GM12878 (cell line): Measurements from ENCODE around the gene YDJC.

Experiments used
- BHLHE40 ChIP-seq, 2 experiments: fragments of 450-650 bp in 1 of 2; IDR thresholded peaks; 2 replicates each; pipeline ENCODE4 v1.6.1; 2011 to 2017; ENCODE audit warnings: low read depth in 2 of 2, borderline replicate concordance in 1 of 2, improper control_type of control experiment in 1 of 2, low read length in 1 of 2, mild to moderate bottlenecking in 1 of 2
- DPF2 ChIP-seq: fragments of 450-650 bp; IDR thresholded peaks from 2 replicates; pipeline ENCODE4 v1.6.1; 2017; ENCODE audit warnings: mild to moderate bottlenecking
- EGR1 ChIP-seq, 2 experiments: IDR thresholded peaks; 1 replicate in 1 of 2; 2 replicates in 1 of 2; pipeline ENCODE4 v1.6.1; 2011 to 2012; ENCODE audit warnings: low read depth in 2 of 2, low read length in 2 of 2, borderline replicate concordance in 1 of 2, mild to moderate bottlenecking in 1 of 2, moderate library complexity in 1 of 2
- EP300 ChIP-seq, 2 experiments: fragments of 150-350 bp in 1 of 2; IDR thresholded peaks; 2 replicates each; pipeline ENCODE4 v1.6.1; 2011 to 2012; ENCODE audit warnings: low read depth in 2 of 2, low read length in 2 of 2, borderline replicate concordance in 1 of 2, improper control_type of control experiment in 1 of 2, inconsistent platforms in 1 of 2; ENCODE audit not compliant: control insufficient read depth in 1 of 2
- EZH2 ChIP-seq: IDR thresholded peaks from 2 replicates; pipeline ENCODE4 v1.6.1; 2012; ENCODE audit warnings: low read depth, mild to moderate bottlenecking, control low read depth, inconsistent platforms, low read length, borderline replicate concordance; ENCODE audit not compliant: control insufficient read depth
- POLR2AphosphoS5 ChIP-seq: IDR thresholded peaks from 2 replicates; pipeline ENCODE4 v1.6.1; 2011; ENCODE audit warnings: mild to moderate bottlenecking, low read length, inconsistent platforms
- RAD21 ChIP-seq: IDR thresholded peaks from 2 replicates; pipeline ENCODE4 v1.6.1; 2011; ENCODE audit warnings: mild to moderate bottlenecking, low read depth, low read length, moderate library complexity; ENCODE audit not compliant: insufficient read depth
- YY1 ChIP-seq: IDR thresholded peaks from 2 replicates; pipeline ENCODE4 v1.6.1; 2011; ENCODE audit warnings: low read depth, mild to moderate bottlenecking, low read length
- TF ChIP-seq, protein P1 (sequence below): IDR thresholded peaks from 2 replicates; pipeline ENCODE4 v1.6.1; 2011; ENCODE audit warnings: low read depth, low read length, improper control_type of control experiment, borderline replicate concordance
- TF ChIP-seq, protein P2 (sequence below), 3 experiments: IDR thresholded peaks in 2 of 3; conservative IDR thresholded peaks in 1 of 3; 2 replicates each; pipeline ENCODE4 v1.5.1; 2011; ENCODE audit warnings: low read depth in 3 of 3, low read length in 3 of 3, mild to moderate bottlenecking in 3 of 3, control low read depth in 2 of 3, moderate library complexity in 2 of 3, inconsistent platforms in 1 of 3, mixed read lengths in 1 of 3; ENCODE audit not compliant: control insufficient read depth in 2 of 3, insufficient read depth in 1 of 3; ENCODE audit errors: extremely low read depth in 1 of 3
- TF ChIP-seq, protein P3 (sequence below): fragments of 450-650 bp; formaldehyde crosslinking; IDR thresholded peaks from 2 replicates; pipeline ENCODE4 v1.4.0; 2020; ENCODE audit warnings: mild to moderate bottlenecking, moderate library complexity

DNA sequence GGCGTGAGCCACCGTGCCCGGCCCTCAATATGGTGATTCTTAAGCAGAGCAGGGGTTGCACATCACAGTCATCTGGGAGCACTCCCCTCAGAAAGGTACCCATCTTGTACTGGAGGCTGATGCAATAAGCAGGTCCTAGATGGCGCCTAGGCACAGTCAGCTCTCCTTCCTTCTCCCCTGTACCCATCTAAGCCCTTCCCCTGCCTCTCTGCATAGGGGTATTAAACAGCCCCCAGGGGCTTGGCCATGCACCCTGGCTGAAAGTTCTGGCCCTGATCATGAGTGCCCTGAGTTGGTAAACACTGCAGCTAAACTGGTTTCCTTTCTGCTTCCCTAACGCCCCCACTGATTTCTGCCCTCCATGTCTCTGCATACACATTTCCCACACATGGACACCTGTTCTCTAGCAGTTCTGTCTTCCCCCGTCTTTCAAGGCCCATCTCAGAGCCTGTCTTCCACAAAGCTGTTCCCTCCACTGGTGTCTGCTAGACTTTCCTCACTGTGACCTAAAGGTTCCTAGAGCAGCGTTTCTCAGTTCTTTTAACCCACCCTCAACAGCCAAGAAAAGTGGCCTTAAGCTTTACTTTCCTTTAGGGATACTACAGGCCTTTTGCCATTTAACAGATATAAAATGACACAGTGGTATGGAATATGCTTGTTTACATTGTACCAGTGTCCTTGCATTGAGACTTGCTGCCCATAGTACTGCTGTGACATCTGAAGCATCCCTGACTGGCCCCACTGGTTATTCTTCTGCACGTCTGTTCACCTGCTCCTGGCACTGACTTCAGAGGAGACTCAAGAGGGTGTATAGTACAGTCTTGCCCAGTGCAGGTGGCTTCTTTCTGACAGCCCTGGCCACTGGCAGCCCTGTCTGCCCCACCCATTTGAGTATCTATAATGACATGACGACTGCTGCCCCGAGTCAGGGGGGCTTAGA, 46.8 kb downstream of the YDJC start:
- TF ChIP-seq, protein P1, sequence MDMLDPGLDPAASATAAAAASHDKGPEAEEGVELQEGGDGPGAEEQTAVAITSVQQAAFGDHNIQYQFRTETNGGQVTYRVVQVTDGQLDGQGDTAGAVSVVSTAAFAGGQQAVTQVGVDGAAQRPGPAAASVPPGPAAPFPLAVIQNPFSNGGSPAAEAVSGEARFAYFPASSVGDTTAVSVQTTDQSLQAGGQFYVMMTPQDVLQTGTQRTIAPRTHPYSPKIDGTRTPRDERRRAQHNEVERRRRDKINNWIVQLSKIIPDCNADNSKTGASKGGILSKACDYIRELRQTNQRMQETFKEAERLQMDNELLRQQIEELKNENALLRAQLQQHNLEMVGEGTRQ, result no peak
- TF ChIP-seq EGR1 (IDR thresholded peaks at IDR 0.05; ENCODE audit: borderline replicate concordance in 1 of 2, low read depth in 2 of 2, low read length in 2 of 2) (no peak), POLR2AphosphoS5 (no peak), RAD21 (no peak), DPF2 (no peak), BHLHE40 (IDR thresholded peaks at IDR 0.05; ENCODE audit: borderline replicate concordance in 1 of 2, low read depth in 2 of 2, low read length in 1 of 2) (no peak), YY1 (no peak), EZH2 (no peak), EP300 (IDR thresholded peaks at IDR 0.05; ENCODE audit: borderline replicate concordance in 1 of 2, control insufficient read depth in 1 of 2, low read depth in 2 of 2, low read length in 2 of 2) (no peak)
- TF ChIP-seq, protein P2, sequence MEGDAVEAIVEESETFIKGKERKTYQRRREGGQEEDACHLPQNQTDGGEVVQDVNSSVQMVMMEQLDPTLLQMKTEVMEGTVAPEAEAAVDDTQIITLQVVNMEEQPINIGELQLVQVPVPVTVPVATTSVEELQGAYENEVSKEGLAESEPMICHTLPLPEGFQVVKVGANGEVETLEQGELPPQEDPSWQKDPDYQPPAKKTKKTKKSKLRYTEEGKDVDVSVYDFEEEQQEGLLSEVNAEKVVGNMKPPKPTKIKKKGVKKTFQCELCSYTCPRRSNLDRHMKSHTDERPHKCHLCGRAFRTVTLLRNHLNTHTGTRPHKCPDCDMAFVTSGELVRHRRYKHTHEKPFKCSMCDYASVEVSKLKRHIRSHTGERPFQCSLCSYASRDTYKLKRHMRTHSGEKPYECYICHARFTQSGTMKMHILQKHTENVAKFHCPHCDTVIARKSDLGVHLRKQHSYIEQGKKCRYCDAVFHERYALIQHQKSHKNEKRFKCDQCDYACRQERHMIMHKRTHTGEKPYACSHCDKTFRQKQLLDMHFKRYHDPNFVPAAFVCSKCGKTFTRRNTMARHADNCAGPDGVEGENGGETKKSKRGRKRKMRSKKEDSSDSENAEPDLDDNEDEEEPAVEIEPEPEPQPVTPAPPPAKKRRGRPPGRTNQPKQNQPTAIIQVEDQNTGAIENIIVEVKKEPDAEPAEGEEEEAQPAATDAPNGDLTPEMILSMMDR (IDR thresholded peaks at IDR 0.05 in 2 of 3, conservative IDR thresholded peaks at IDR 0.05 in 1 of 3; ENCODE audit: control insufficient read depth in 2 of 3, extremely low read depth in 1 of 3, insufficient read depth in 1 of 3, low read depth in 3 of 3, low read length in 3 of 3), result no peak
- TF ChIP-seq, protein P3, sequence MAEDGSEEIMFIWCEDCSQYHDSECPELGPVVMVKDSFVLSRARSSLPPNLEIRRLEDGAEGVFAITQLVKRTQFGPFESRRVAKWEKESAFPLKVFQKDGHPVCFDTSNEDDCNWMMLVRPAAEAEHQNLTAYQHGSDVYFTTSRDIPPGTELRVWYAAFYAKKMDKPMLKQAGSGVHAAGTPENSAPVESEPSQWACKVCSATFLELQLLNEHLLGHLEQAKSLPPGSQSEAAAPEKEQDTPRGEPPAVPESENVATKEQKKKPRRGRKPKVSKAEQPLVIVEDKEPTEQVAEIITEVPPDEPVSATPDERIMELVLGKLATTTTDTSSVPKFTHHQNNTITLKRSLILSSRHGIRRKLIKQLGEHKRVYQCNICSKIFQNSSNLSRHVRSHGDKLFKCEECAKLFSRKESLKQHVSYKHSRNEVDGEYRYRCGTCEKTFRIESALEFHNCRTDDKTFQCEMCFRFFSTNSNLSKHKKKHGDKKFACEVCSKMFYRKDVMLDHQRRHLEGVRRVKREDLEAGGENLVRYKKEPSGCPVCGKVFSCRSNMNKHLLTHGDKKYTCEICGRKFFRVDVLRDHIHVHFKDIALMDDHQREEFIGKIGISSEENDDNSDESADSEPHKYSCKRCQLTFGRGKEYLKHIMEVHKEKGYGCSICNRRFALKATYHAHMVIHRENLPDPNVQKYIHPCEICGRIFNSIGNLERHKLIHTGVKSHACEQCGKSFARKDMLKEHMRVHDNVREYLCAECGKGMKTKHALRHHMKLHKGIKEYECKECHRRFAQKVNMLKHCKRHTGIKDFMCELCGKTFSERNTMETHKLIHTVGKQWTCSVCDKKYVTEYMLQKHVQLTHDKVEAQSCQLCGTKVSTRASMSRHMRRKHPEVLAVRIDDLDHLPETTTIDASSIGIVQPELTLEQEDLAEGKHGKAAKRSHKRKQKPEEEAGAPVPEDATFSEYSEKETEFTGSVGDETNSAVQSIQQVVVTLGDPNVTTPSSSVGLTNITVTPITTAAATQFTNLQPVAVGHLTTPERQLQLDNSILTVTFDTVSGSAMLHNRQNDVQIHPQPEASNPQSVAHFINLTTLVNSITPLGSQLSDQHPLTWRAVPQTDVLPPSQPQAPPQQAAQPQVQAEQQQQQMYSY (CRISPR knock-in tag), result no peak
